HG03097 (cell line): ENCODE data around the gene POLDIP3.
"Not testable (repeated sequence)": the region's sequence is repeated elsewhere in the genome, so short reads cannot be mapped to it uniquely, and the experiment has no call there.

Experiments used
- ATAC-seq: cut with Tn5 transposase; IDR thresholded peaks from one replicate; pipeline ENCODE4 v1.9.1; 2021; ENCODE audit not compliant: unreplicated experiment, low FRiP score

Gene POLDIP3

DNA sequence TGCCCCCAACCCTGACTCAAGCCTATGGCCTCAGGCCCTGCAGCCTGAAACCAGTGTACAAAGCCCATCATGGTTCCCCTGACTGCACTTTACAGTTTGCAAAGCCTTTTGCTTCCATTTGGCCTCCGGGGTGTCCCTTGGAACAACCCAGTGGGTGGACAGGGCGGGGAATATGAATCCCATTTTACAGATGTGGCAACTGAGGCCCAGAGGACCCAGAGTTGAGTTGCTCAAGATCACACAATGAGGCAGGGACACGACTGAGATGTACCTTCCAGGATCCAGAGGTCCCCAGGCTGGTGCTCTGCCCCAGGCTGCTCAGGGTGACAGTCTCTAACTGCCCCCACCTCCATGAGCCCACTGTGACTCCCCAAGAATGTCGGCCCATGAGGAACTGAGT, 5.4 kb upstream of the POLDIP3 start:
- ATAC-seq: no peak

DNA sequence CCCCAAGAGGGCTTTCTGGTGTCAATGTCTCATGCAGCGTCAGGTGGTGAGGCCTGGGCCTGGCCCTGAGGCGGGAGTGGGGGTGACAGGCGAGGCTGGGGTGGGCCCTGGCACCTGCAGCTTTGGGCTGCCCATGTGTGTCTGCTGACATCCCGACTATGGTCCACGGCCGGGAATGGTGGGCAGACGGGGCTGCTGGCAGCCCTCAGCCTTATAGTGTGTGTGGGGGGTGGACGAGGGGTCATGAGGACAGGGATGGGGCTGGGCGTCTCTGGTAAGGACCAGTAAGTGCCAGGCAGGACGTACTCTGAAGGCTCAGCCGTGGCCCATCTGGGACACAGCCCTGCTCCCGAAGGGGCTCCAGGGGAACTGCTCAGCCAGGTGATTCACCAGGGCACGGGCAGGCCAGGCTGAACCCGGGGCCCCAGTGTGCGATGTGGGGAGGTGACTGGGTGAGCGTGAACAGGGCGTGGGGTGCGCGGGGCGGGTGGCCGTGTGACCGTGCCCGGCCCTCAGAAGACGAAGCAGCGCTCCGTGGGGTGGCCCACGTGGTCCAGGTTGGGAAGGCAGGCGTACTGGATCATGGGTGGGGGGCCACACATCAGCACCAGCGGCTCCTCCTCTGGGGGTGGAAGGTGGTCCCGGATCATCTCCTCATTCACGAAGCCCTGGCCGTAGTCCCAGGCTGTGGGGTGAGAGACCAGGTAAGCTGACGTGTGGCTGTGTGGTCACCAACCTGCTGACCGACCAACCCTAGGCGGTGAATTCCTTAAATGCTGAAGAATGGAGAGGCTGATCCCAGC, 4.8 kb upstream of the POLDIP3 start:
- ATAC-seq: no peak

DNA sequence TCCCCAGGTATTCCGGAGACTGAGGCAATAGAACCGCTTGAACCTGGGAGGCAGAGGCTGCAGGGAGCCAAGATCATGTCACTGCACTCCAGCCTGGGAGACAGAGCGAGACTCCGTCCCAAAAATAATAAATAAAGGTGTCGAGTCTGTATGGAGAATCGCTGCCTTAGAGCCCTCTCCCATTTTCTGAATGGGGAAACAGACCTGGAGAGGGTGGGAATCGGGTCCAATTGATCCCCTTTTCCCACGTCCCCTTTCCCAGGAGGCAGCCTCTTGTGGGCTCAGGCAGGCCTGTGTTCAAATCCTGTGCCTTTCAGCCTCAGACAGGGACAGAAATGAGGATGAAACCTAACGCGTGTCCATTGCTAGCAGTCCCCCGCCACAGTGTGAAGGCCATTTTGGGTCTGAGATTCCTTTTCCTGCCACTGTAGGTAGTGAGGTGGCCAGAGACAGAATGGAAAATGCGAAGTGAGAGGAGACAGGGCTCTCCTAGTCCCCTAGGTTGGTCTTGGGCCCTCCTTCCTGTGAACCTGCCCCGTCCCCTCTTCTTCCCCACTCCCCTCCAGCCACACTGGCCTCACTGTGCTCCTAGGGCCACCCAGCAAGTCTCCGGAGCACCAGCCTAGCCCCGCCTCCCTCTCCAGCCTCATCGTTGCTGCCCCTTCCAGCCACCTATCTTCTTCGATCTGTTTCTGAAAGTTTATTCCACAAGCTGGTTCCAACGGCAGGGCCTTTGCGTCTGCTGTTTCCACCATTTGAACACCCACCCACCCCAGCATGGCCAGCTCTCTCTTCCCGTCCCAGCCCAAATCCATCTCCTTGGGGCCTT, 2.7 kb upstream of the POLDIP3 start:
- no peak for ATAC-seq

DNA sequence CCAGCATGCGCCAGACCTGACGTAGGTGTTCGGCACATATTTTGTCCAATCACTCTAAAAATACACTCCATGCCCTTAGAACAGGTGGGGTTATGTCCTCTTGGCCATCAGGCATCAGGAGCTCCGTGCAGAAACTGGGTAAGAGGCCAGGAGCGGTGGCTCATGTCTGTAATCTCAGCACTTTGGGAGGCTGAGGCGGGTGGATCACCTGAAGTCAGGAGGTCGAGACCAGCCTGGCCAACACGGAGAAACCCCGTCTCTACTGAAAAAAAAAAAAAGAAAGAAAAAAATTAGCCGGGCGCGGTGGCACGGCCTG, 1.1 kb upstream of the POLDIP3 start:
- not testable (repeated sequence) for ATAC-seq

DNA sequence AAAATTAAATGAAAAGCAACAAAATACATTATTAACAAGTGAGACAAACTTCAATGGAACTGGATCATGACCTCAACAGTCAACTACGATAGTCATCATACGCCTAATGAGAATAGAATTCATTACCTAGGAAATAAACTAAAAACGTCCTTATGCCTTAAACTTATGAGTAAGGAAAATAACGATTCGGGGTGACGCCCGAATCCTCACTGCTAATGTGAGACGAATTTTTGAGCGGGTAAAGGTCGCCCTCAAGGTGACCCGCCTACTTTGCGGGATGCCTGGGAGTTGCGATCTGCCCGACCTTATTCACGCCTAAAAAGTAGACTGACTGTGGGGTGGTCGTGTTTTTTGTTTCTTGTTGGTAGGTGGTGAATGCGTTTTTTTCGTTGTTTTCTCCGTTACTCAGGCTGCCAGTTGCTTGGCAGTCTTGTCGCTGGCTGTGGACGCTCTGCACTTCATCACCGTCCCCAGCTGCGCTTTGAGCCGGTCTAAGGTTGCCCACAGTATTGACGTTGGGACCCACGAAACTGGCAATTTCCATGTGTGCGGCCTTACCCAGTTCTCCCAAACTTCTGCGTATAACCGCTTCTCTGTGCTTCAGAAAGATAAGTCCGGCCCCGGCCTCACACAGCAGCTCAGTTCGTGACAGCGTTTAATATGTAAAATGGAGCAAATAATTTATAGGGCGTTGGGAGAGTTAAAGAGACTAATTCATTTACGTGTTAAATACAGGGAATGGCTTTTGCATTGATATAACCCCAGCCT, 593 bp upstream of the POLDIP3 start:
- ATAC-seq: peak; percentile 61

DNA sequence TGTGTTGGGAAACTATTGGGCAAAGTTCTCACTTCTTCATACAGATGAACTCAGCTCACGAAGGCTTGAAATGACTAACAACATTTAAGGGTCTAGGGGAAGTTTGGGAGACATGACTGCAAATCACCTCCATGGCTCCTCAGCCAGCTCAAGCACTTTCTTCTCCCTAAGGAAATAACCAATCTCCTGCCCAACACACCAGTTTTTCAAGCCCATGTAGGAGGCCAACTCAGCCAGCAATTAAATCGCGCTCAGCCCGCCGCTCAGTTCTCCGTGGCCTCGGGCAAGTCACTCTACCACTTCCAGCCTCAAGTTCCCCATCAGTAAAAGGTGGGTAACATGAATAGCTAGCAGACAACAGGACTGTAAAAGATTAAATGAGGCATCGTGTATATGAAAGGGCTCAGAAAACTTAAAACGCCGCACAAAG, 796 bp downstream of the POLDIP3 start:
- no peak for ATAC-seq

DNA sequence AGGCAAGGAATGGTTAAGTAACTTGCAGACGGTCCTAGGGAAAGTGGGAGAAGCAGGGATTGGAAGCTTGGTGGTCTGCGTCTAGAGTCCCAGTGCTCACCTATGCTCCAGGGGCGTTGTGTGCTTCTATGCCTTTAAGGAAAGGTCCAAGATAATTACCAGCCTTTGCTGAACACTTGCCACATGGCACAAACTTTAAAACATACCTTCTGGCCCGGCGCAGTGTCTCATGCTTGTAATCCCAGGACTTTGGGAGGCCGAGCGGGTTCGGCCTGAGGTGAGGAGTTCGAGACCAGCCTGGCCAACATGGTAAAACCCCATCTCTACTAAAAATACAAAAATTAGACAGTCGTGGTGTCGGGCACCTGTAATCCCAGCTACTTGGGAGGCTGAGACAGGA, 2.3 kb downstream of the POLDIP3 start:
- no peak for ATAC-seq

DNA sequence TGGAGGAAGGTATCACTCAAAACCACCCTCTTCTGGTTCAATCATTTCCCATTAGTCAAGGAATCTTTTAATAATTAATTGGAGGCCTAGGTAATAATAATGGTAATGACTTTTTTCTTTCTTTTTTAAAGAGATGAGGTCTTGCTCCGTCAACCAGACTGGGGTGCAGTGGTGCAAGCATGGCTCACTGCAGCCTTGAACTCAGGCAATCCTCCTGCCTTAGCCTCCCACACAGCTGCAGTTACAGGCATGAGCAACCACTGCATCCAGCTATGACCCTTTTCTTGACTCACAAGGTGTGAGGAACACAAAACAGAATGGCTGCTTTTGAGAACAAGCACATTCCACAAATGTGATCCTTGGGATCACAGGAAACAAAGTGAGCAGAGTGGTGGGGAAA, 3.6 kb downstream of the POLDIP3 start:
- ATAC-seq: no peak

DNA sequence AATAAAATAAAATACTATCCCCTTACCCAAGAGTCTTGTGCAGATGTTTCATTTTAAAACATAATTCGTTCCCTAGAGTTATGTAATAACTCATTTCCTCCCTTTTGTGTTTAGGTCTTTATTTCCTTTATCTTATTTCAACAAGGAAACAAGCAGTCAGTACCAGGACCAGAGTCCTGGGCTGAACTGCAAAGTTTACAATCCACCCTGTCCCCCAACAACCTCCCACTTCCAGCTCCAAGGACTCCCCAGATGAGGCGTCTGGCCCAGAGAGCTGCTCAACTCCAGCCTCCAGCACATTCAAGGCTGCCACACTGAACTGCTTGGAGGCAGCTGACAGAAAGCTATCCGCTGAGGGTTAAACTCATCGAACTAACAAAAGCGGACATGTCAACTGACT, 4.5 kb downstream of the POLDIP3 start:
- no peak for ATAC-seq

DNA sequence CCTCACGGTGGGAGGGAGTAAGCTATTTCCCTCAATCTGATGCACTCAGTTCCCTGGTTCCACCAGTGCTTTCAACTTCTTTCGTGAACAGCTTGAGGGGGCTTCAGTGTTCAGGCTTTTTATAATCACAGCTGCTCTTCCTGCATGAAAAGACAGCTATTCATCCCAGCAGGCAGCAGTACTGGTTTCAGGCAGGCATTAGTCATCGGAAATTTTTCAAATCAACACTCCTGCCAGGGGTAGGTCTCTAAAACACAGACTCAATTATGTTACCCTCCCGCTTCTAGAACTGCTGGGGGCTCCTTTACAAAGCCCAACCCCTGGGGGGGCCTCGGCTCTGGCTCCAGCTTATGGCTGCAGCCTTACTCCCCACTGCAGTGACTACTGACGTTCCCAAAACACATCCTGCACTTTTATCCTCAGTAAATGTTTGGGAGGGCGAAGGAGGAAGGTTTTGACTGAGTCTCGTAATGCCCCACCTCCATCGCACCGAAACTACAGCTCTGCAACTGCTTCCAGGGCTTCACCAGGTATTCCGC, 5.8 kb downstream of the POLDIP3 start:
- no peak for ATAC-seq

DNA sequence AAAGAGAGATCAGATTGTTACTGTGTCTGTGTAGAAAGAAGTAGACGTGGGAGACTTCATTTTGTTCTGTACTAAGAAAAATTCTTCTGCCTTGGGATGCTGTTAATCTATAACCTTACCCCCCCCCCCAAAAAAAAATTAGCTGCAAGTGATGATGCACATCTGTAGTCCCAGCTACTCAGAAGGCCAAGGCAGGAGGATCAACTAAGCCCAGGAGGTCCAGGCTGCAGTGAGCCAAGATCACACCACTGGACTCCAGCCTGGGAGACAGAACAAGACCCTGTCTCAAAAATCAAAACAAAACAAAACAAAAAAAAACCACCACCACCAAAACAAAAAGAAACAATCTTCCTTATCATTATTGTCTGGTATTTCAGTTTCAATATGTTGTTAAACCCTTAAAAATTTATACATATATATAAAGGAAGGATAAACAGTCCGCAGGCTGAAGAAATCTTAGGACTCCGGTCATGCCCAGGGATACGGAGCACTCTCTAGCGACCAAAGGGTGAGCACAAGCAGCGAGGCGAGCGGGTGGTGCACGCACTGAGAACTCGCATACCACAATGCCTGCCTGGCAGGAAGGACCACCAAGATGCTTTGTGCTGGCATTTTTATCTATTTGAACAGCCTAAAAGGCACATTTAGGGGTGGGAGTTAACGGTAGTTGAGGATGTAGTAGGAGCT, 6.4 kb downstream of the POLDIP3 start:
- ATAC-seq: no peak

DNA sequence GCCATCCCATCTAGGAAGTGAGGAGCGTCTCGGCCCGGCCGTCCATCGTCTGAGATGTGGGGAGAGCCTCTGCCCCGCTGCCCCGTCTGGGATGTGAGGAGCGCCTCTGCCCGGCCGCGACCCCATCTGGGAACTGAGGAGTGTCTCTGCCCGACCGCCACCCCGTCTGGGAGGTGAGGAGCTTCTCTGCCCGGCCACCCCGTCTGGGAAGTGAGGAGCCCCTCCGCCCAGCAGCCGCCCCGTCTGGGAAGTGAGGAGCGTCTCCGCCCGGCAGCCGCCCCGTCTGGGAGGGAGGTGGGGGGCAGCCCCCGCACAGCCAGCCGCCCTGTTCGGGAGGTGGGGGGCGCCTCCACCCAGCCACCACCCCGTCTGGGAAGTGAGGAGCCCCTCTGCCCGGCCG, 7.0 kb downstream of the POLDIP3 start:
- ATAC-seq: not testable (repeated sequence)

DNA sequence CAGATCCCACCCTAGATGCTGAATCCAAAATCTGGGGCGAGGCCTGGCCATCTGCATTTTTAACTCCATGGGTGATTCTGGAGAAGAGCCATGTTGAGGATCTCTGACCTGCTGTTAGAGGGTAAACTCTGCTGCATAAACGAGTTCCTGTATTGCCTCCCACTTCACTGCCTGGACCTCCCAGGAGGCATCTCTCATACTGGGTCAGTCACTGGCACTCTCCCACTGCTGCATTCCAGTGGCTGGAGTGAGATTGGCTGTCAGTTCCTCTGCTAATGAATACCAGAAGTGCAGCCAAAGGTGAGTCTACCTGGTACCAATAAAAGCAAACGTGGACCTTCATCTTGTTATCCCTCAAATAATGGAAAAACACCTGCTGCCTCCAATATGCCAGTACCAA, 10.3 kb downstream of the POLDIP3 start:
- no peak for ATAC-seq

DNA sequence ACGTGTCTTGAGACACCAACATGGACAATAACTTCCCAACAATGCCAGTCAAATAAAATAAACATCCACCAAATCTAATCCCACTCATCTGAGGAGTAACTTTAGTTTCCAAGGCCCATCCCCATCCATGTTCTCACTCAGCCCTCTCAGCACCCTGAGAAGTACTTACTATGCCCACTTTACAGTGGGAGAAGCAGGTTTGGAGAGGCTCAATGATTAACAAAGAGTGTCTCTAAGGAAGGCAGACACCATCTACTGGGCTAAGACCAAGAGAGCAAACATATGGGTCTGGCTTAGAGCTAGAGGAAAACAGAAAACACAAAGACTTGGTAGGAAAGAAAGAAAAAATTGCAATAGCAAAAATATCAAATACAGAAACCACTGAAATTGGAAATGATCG, 11.3 kb downstream of the POLDIP3 start:
- ATAC-seq: no peak

DNA sequence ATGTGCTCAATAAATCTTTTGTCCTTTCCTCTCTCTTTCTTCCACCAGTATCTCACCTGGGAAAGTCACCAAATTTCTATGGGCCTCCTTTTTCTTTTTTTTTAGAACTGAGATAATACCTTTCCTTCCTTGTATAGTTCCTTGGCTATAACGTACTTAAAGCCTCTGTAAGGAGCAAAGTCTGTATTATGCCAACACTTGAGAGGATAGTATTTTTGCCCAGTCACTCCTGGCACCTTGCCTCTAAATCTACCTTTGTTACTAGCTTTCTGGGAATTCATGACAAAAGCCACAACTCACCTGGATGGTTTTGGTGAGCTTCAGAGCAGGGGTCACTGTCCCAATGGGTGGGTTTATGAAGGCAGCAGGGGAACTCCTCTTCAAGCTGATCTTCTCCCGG, 12.2 kb downstream of the POLDIP3 start:
- no peak for ATAC-seq

DNA sequence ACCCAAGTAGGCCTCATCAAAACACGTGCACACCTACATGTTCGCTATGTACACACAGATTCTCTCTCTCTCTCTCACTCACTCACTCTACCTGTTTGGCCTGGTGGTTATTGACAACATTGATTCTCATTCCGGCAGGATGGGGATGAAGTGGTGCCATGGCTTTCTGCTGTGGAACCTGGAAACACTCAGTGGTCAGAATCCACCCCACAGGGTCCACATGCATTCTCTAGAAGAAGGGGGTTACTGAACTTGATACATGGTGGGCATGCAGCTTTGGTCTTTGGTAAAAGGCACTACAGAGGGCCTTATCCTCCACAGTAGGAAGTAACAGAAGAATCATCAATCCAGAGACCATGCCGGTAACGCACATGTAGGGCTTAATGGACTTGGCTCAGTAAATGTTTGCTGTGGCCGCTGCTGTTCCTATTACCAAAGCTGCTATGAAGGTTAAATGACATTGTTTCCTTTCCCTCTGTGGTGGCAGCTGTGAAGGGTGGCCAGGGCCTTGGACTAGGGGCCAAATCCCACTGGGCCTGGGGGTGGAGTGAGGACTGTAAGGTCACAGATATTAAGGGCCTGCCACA, 12.7 kb downstream of the POLDIP3 start:
- no peak for ATAC-seq

DNA sequence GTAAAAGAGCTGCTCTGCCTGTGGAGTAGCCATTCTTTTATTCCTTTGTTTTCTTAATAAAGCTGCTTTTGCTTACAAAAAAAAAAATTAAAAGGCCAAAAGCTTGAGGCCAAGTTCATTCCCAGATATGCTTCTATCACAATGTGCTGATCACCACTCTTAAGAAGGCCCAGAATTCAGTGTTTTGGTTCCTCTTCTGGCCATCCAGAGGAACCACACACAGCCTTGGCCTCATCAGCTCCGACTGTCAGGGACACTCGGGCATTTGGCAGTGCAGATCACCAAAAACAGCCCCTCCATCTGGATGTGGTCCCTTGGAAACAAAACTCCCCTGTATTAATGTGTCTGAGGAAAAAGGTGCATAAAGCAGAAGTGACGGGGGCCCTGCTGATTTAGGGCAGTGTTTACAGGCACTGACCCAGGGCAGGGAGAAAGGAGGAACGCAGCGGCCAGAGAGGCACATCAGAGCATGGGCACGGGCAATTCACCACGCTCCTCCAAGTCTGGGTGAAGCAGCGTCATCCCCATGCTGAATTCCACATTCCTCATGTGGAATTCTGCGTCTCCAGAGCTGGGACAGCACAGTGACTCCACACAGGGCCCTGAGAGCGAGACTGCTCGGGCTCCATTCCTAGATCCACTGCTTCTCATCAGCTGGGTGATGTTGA, 17.7 kb downstream of the POLDIP3 start:
- no peak for ATAC-seq

DNA sequence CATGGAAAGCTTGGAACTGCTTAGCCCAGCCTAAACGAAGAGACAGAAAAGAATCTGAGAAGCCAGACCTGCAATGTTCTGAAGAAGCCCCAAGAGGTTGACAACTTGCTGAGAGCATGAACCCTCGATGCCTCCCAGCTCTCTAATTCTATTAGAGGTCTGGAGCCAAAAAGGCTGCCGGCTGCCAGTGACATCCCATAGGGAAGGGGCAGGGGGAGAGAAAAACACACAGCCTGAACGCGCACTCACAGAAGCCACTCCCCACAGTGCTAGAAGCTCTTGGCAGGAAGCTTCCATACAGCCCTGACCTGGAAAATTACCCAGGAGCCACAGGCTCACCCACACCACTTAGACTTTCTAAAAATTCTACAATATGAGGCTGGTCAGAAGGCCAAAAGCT, 18.3 kb downstream of the POLDIP3 start:
- no peak for ATAC-seq

DNA sequence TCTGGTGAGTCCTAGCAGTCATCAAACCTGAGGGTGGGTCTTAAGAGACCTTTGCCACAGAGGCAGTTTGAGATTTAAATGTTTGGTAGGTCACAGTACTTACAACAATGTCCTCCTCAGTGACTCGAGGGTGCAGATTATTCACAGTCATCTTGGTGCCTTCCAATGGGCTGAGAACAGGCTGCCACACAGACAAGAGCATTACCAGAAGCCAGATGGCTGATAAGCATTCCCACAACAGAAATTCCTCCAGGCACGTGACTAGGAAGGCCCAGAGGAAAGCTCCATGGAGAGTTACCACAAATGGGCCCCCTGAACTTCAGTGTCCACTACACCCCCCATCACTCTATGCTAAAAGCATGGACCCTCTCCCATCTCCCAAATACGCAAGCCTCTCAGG, 19.2 kb downstream of the POLDIP3 start:
- ATAC-seq: no peak

DNA sequence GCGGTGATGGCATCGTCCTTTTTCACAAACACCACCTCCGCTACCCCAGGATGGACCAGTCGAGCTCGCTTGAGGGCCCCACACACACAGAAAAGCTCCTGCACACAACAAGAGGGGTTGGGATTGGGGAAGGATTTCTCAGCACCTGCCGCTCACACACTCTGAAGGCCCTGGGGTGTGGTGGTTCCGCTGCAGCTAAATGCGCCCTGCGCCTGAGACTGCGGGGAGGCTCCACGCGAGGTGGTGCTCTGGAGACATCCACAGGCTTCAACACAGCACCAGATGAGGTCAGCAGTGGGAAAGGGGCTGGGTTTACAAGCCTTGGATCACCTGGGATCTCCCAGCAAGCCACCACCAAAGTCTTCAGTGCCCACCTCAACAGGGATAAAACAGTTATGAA, 22.7 kb downstream of the POLDIP3 start:
- ATAC-seq: no peak
